ENCODE data around the gene TBC1D5. TPM values are rescaled to one million over a fixed set of nuclear protein-coding genes. Genes with fewer than 3 reads are reported as not detected.

Gene TBC1D5
- total RNA-seq, 1 experiment from 2014 or later = 30.4 TPM

- Histone ChIP-seq H3K4me3 (ENCODE audit: low read depth in 2 of 2, low read length in 2 of 2) (no peak overlapping the region), H3K36me3 (ENCODE audit: control insufficient read depth, insufficient read depth, low read length) (no peaks in the 10 kb centered on the region), H3K27me3 (ENCODE audit: control insufficient read depth, insufficient read depth, low read length) (no peaks in the 10 kb centered on the region), H3K9me3 (ENCODE audit: control insufficient read depth, insufficient read depth, low read depth, low read length) (no peaks in the 10 kb centered on the region), H3K27ac (ENCODE audit: low read length) (no peak overlapping the region), H3K4me1 (ENCODE audit: control insufficient read depth, insufficient read depth, low read length) (no peaks in the 10 kb centered on the region)
- in situ Hi-C loops (cut with HindIII; ENCODE audit: low pct_unique_long_range_greater_than_20kb, low sequenced_read_pairs) (no loop called here), intact Hi-C loops (cut with micrococcal nuclease; ENCODE audit: unreplicated experiment) (no loop called here)
- DNase-seq (ENCODE audit: low read depth, low spot score) = no peak
- no TSS peak for BruUV-seq (replicated peaks)
- ChIA-PET POLR2A (no interaction called here), CTCF (no interaction called here)
- ATAC-seq = no peak
- TF ChIP-seq, protein P1, sequence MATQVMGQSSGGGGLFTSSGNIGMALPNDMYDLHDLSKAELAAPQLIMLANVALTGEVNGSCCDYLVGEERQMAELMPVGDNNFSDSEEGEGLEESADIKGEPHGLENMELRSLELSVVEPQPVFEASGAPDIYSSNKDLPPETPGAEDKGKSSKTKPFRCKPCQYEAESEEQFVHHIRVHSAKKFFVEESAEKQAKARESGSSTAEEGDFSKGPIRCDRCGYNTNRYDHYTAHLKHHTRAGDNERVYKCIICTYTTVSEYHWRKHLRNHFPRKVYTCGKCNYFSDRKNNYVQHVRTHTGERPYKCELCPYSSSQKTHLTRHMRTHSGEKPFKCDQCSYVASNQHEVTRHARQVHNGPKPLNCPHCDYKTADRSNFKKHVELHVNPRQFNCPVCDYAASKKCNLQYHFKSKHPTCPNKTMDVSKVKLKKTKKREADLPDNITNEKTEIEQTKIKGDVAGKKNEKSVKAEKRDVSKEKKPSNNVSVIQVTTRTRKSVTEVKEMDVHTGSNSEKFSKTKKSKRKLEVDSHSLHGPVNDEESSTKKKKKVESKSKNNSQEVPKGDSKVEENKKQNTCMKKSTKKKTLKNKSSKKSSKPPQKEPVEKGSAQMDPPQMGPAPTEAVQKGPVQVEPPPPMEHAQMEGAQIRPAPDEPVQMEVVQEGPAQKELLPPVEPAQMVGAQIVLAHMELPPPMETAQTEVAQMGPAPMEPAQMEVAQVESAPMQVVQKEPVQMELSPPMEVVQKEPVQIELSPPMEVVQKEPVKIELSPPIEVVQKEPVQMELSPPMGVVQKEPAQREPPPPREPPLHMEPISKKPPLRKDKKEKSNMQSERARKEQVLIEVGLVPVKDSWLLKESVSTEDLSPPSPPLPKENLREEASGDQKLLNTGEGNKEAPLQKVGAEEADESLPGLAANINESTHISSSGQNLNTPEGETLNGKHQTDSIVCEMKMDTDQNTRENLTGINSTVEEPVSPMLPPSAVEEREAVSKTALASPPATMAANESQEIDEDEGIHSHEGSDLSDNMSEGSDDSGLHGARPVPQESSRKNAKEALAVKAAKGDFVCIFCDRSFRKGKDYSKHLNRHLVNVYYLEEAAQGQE (IDR thresholded peaks at IDR 0.05; ENCODE audit: insufficient read depth in 1 of 2, low read depth in 2 of 2, low read length in 1 of 2) = no peak
- TF ChIP-seq, protein P2, sequence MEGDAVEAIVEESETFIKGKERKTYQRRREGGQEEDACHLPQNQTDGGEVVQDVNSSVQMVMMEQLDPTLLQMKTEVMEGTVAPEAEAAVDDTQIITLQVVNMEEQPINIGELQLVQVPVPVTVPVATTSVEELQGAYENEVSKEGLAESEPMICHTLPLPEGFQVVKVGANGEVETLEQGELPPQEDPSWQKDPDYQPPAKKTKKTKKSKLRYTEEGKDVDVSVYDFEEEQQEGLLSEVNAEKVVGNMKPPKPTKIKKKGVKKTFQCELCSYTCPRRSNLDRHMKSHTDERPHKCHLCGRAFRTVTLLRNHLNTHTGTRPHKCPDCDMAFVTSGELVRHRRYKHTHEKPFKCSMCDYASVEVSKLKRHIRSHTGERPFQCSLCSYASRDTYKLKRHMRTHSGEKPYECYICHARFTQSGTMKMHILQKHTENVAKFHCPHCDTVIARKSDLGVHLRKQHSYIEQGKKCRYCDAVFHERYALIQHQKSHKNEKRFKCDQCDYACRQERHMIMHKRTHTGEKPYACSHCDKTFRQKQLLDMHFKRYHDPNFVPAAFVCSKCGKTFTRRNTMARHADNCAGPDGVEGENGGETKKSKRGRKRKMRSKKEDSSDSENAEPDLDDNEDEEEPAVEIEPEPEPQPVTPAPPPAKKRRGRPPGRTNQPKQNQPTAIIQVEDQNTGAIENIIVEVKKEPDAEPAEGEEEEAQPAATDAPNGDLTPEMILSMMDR (IDR thresholded peaks at IDR 0.05) = no peak
- TF ChIP-seq TCF7L2 (IDR thresholded peaks at IDR 0.05; ENCODE audit: low read depth, low read length) (no peak), SIN3A (IDR thresholded peaks at IDR 0.05; ENCODE audit: borderline replicate concordance, insufficient read depth, low read depth, low read length) (no peak), POLR2AphosphoS5 (IDR thresholded peaks at IDR 0.05; ENCODE audit: low read depth, low read length) (no peak)
Observed at GRCh38 chr3:17432236-17432635, 310.2 kb downstream of the TBC1D5 start.

GRCh38 chr3:17431484-17432045 lies 310.9 kb downstream of the TBC1D5 start:
- POLR2A ChIA-PET = no interaction called here
- in situ Hi-C loops (cut with HindIII; ENCODE audit: low pct_unique_long_range_greater_than_20kb, low sequenced_read_pairs) = no loop called here
- CTCF ChIA-PET = no interaction called here
- no TSS peak for BruUV-seq (replicated peaks)
- no peak for DNase-seq (ENCODE audit: low read depth, low spot score)
- H3K4me3 ChIP-seq (ENCODE audit: low read depth in 2 of 2, low read length in 2 of 2) = no peak overlapping the region
- no peaks in the 10 kb centered on the region for H3K4me1 ChIP-seq (ENCODE audit: control insufficient read depth, insufficient read depth, low read length)
- TF ChIP-seq SIN3A (IDR thresholded peaks at IDR 0.05; ENCODE audit: borderline replicate concordance, insufficient read depth, low read depth, low read length) (no peak), POLR2AphosphoS5 (IDR thresholded peaks at IDR 0.05; ENCODE audit: low read depth, low read length) (no peak), TCF7L2 (IDR thresholded peaks at IDR 0.05; ENCODE audit: low read depth, low read length) (no peak)
- TF ChIP-seq, protein P1 (IDR thresholded peaks at IDR 0.05; ENCODE audit: insufficient read depth in 1 of 2, low read depth in 2 of 2, low read length in 1 of 2) = no peak
- TF ChIP-seq, protein P2 (IDR thresholded peaks at IDR 0.05) = no peak
- no peaks in the 10 kb centered on the region for H3K9me3 ChIP-seq (ENCODE audit: control insufficient read depth, insufficient read depth, low read depth, low read length)
- H3K36me3 ChIP-seq (ENCODE audit: control insufficient read depth, insufficient read depth, low read length) = no peaks in the 10 kb centered on the region
- no peak for ATAC-seq
- intact Hi-C loops (cut with micrococcal nuclease; ENCODE audit: unreplicated experiment) = loop anchor here (2.0 kb wide), 2 partner anchors 253 to 409 kb away; no protein-coding TSS in a partner anchor
- H3K27ac ChIP-seq (ENCODE audit: low read length) = no peak overlapping the region
- no peaks in the 10 kb centered on the region for H3K27me3 ChIP-seq (ENCODE audit: control insufficient read depth, insufficient read depth, low read length)

Measured in Panc1 (cell line).